SH-SY5Y (cell line): Measurements from ENCODE around the gene GTF3C1.

Experiments used
- GATA2 ChIP-seq: IDR thresholded peaks from 2 replicates; pipeline ENCODE4 v1.6.1; 2011; ENCODE audit warnings: mild to moderate bottlenecking, low read depth, low read length
- GATA3 ChIP-seq: IDR thresholded peaks from 2 replicates; pipeline ENCODE4 v1.6.1; 2011; ENCODE audit warnings: low read depth, mild to moderate bottlenecking, low read length, moderate library complexity

- TF ChIP-seq GATA3 (no peak), GATA2 (no peak)
These were observed 48.9 kb downstream of the GTF3C1 start for GRCh38 chr16:27500801-27501200.
